CD4-positive, alpha-beta T cell treated with Interleukin-4 for 4 hours (primary cell): Measurements from ENCODE around the gene GPR179.

Source experiments
- DNase-seq: peaks from one replicate; pipeline ENCODE4 v3.0.0-alpha.2; 2020

Gene GPR179

DNA sequence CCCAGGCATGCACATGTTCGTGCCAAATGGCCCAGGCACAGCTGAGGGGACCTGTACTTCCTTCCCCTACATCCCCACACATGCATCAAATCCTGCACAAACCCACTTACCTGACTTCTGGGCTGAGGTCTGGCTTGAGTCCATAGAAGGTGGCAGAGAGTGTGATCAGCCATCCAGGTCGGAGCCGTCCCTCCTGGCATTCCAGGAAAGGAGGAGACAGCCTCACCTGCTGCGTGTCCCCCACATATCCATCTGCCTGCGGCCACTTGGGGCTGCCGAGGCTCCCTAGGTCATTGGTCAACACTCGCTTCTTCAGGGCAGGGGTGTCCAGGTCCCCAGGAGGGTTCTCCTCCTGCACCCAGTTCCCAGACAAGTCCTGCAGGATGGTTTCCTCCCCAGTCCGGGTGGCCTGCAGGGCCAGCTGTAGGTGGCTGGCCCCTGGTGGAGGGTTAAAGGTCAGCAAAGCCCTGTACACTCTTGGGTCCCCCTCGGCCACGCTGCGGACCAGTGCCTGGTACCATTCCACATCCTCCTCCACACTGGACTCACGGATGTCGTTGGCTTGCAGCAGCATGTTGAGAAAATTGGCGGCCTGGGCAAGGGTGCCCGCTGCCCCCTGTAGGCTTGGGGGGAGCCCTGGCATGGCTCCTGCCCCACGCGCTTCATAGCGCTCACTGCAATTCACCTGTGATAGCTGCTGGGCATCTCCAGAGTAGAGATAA is 709 bp downstream of the GPR179 start:
- DNase-seq = no peak

DNA sequence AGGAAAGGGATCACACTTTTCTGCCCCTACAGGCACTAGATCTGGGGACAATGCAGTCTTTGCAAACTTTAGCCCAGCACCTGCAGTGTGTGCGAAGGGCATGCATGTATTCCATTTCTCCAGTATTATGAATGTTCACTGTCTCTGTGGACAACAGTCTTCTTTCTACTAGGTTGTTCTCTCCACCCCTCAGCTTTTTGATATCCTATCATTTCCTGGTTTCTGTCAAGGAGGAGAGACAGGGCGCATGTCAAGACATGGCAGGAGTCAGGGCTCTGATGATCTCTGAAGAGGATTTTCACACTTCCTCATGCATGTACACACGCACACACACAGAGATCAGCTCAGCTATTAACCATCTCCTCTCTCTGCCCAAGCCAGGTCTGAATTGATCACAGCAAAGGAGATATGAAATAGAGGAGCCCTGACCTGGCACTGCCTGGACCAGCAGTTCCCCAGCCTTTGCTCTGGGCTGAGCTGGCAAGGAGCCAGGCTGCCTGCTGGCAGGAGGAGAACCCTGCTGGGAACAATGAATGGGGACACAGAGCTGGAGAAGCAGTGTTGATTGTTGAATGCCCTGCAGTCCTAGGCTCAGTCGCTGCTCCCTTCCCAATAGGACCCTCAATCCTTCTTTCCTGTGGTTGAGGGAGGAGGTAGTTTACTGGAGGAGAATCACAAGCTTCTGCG is 2.6 kb downstream of the GPR179 start:
- DNase-seq = no peak

DNA sequence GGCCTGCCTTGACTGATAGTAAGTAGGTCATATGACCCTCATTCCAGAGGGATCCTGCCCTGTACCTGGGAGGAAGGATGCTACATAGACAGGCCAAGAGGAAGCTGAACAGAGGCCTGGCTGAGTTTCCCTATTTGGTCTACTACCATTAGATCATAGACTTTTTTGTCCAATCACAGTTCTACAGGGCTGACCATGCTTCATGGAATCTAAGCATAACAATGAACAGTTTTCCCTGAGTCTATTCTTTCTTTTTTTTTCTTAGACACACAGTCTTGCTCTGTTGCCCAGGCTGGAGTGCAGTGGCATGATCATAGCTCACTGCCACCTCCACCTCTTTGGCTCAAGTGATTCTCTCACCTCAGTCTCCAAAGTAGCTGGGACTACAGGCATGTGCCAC is 3.9 kb downstream of the GPR179 start:
- DNase-seq = no peak

DNA sequence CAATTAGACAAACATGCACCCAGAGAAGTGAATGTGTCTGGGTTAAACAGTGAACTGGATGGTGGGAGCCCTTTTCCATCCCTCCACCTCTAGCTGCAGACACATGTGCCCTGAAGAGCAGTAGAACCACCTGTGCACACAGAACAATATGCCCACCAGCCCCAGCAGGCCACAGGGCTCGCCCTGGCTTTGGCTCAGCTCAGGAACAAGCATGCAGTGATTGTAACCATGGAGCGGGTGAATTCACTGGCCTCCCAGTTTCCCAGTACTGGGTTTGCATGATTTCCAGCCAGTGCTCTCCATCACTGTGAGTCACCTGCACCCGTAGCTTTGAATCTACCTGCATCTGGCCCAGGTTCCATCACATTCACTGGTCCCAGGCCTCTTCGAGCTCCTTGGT is 5.2 kb downstream of the GPR179 start:
- DNase-seq = no peak

GRCh38 chr17:38338053-38338452 is 5.7 kb downstream of the GPR179 start:
- DNase-seq = no peak

GRCh38 chr17:38336838-38337237 is 6.9 kb downstream of the GPR179 start:
- no peak for DNase-seq

DNA sequence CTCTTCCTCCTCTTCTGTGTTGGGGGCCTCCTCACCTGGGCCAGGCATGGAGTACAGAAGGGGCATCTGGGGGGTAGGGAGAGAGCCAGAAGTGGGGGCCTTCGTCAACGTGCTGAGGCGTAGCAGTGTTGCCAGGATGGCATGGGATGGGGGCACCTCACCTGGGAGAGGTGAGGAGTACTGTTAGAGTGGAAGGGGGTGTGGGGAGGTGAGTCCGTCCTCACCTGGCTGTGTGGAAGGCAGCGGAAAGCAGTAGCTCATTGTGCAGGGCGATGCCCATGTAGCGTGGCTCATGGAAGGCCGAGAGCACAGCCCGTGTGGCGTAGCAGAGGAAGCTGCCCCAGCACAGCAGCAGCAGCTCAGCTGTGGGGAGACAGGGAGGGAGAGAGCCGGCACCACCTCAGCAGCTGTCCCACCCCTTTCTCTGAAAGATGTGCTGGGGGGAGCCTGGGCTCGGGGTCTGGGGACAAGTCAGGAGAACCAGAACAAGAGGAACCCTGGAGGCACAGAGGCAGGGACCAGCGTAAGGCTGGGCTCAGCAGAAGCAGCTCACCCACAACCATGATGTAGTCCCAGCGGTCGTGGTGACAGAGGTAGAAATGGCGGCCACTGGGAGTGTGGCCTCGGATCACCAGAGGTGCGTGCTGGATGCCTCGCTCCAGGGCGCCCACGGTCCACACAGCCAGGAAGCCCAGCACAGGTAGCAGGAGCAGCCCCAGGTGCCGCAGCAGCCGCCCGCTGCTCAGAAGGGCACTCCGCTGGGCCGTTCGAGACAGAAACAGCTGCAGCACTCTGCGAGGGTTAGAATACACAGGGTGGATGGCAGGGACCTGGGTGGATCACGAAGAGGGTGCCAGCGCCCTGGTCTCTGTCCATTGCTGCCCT is 9.0 kb downstream of the GPR179 start:
- no peak for DNase-seq

DNA sequence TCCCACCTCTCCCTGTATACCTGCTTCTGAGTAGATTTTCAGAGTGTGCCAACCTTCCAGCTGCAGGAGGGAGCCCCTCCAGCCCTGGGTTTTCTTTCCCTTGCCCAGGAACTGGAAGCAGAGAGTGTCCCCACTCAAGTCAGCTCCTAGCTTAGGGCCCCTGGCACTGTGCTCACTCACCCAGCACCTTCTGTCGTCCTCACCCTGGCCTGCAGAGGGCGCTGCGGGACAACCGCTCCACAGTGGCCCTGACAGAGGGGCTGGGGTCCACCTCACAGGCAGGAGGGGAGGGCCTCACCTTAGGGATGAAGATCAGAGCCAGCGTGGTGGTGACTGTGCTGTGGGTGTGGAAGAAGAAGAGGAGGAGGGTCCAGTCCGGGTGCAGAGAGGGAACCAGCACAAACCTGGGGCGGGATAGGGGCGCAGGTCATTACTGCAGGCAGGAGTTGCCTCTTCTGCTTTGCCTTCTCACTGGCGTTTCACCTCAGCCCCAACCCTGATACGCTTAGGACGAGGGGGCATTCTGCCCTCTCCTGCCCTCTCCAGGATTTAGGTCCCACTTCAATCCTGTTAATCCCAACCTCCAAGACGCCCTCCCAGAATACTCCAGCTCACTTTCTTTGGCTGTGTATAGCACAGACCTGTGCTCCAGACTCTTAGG is 10.0 kb downstream of the GPR179 start:
- DNase-seq = peak; percentile 10

DNA sequence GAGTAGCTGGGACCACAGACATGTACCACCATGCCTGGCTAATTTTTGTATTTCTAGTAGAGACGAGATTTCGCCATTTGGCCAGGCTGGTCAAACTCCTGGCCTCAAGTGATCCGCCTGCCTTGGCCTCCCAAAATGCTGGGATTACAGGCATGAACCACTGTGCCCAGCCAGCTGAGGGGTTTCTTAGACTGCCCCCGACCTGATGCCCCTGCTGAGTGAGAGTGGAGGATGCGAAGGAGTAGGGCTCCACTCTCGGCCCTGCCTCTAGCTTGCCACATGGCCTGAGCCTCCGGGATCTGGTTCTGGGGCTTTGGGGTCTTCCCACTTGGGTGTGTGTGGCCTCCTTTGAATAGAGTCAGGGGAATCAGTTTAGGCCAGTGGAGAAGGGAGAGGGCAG is 11.0 kb downstream of the GPR179 start:
- no peak for DNase-seq

GRCh38 chr17:38330941-38331411 is 12.8 kb downstream of the GPR179 start:
- DNase-seq = no peak

GRCh38 chr17:38329808-38330730 is 13.7 kb downstream of the GPR179 start:
- no peak for DNase-seq

DNA sequence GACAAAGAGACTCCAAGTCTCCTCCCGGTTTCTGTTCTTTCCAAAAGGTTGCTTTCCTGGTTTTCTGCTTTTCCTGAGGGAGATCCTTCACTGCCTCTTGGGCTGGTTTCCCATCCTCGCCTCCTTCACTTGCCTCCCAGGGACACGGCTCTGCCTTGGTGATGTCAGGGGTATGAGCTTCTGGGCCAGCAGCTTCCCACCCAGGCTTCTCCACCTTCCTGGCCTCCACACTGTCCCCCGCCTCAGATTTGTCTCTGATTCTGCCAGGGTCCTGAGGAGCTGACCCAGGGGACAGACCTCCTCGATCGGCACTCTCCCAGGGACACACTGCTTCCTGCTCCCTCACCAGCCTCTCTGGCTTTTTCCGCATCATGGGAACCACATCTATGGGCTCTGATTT is 14.5 kb downstream of the GPR179 start:
- DNase-seq = no peak

- no peak for DNase-seq
These were observed 15.1 kb downstream of the GPR179 start for GRCh38 chr17:38328620-38329019.

DNA sequence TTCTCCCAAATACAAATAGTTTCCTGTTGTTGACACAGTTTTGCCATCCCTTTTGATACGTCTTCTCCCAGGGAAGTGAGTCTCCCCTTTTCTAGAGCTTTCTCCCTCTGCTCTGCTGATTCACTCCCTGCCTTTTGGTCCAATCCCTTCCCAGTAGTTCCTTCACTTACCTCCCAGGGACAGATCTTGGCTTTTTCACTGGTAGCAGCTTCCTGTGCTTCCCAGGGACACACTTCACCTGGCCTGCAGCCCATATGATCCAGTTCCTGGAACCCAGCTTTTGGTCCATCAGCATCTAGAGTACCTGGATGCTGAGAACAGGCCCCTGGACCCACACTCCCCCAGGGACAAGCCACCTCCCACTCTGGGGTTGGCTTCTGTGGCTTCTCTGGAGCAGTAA is 15.8 kb downstream of the GPR179 start:
- DNase-seq = no peak

GRCh38 chr17:38326996-38327792 is 16.6 kb downstream of the GPR179 start:
- no peak for DNase-seq

- DNase-seq = no peak
These were observed 18.4 kb downstream of the GPR179 start for GRCh38 chr17:38325221-38325851.

DNA sequence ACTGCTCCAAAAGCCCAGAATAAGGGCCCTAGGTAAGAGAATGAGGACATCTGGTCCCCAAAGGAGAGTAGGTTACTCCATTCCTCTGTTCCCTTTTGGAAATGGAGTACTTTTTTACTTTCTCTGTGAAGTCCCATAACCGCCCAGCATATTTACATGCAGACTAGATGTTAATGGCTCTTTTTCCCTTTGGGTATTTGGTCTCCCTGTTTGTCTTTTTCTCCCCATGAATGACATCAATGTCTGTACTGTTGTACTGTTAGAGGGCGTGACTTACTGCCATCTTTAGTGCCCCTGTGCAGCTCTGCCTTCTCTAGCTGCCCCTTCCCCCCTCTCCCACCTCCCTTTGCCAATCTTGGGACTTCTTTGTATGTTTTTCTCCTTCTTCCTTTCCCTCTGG is 19.0 kb downstream of the GPR179 start:
- DNase-seq = no peak

- no peak for DNase-seq
These were observed 19.5 kb downstream of the GPR179 start for GRCh38 chr17:38324141-38324697.

- DNase-seq = no peak
These were observed 20.9 kb downstream of the GPR179 start for GRCh38 chr17:38322897-38323296.

GRCh38 chr17:38322156-38322779 is 21.5 kb downstream of the GPR179 start:
- peak; percentile 56 for DNase-seq
